GDM1 (cell line): Measurements from ENCODE around the gene USP30.
"Not testable (repeated sequence)": the region's sequence is repeated elsewhere in the genome, so short reads cannot be mapped to it uniquely, and the experiment has no call there.

Source experiments
- DNase-seq: peaks from one replicate; lab custom pipeline; 2025; lab: John Stamatoyannopoulos, UW

The USP30 gene

GRCh38 chr12:109052097-109052413, 321 bp upstream of the USP30 start:
- DNase-seq = no peak

DNA sequence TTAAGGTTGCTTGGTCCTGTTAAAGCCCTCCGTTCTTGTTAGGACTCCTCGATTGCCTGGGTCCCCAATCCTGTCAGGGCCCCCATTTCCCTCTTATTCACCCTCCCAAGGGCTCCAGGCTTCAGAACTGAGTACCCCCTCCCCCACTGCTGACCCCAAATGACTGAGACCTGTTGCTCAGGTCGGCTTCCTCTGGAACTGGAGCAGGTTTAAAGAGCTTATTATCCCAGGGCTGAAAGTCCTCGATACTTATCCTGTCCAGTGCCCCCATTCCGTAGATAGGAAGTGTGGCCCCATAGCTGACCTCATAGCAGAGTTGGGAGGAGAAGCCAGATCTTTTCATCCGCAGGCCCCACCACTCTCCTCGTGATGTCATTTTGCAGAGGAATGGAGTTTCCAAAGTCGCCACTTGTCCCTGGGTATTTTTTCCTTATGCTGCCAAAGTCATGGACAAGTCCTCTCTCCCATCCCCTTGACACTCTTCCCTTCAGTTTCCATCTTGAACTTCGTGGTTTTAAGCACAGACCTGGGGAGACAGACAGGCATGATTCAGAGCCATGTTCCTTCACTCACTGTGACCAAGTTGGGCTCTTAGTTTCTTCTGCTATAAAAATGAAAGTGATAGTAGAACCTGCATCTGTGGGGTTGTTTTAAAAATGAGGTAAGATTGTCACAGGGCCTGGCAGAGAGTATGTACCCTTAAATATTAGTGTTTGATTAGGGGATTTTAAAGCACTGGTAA, 1.2 kb downstream of the USP30 start:
- no peak for DNase-seq

DNA sequence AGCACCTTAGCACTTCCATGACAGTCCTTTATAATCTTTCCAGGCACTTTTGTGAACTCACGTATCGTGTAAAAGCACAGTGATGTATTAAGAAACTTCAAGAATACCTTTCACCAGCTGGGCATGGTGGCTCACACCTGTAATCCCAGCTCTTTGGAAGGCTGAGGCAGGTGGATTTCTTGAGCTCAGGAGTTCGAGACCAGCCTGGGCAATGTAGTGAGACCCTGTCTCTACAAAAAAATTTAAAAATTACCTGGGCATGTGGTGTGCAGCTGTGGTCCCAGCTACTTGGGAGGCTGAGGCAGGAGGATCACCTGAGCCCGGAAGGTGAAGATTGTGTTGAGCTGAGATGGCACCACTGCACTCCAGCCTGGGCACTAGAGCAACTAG, 1.7 kb downstream of the USP30 start:
- not testable (repeated sequence) for DNase-seq

- DNase-seq = no peak
These were observed 2.1 kb downstream of the USP30 start for GRCh38 chr12:109054520-109054919.

DNA sequence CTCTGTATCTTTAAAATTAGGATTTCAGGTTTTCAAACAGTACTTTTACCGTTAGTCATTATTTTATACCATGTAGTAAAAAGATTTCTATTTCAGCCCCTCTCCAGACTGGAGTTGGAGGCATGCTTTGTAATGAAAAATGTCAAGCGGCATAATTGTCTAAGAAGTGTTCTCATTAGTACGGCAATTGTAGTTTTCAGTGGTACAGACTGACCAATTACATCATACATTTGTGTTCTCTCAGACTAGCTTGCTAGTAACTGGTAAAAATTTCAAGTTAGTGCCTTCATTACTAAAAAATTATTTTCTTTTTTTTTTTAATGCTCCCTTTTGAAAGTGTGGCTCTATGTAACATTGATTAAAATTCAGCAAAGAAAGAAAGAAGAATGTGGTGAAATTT, 4.5 kb downstream of the USP30 start:
- DNase-seq = no peak

DNA sequence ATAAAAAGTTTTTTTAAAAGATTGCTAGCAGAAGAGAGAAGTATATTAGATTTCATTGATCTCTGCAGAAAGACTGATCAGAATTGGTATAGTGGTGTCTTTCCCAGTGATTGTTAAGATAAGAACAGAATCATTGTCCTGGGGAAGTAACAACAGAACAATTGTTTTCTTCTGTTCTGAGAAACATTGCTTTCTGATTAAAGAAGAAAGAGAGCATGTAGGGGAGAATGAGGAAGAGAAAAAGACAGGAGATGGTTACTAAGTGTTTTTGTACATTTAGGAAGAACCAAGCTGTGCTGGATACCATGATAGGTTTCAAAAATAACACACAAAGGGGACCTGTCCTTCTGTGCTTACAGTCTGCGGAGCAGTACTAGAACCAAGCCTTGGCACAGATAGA, 5.0 kb downstream of the USP30 start:
- DNase-seq = no peak

- no peak for DNase-seq
These were observed 6.4 kb downstream of the USP30 start for GRCh38 chr12:109058773-109059172.

GRCh38 chr12:109064143-109064542, 11.8 kb downstream of the USP30 start:
- DNase-seq = no peak

DNA sequence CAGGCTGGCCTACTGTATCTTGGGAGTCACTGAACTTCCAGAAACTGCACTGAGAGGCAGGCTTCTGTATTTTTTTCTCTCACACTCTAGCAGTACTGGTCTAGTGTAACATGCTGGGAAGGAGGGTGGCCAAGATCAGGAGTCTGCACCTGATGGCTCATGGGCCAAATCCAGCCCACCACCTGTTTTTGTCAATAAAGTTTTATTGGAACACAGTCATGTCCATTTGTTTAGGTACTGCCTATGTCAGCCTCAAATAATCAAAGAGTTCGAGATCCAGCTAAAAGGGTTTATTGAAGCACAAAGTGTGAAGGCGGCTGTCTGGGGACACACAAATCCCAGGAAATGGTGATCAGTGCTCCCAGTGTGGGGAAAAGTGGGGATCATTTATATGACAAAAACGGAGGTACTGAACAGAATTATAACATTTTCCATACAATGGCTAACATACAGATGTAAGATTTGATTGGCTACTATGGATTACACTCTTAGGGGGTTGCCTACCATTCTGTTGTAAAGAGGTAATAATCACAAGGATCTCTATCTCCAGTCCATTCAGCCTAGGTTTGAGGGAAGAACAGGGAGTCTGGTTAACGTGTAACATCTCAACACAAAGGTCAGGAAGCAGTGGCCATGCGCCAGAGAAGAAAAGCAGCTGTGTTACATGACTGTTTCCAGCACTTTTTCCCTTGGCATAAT, 12.9 kb downstream of the USP30 start:
- DNase-seq = no peak

DNA sequence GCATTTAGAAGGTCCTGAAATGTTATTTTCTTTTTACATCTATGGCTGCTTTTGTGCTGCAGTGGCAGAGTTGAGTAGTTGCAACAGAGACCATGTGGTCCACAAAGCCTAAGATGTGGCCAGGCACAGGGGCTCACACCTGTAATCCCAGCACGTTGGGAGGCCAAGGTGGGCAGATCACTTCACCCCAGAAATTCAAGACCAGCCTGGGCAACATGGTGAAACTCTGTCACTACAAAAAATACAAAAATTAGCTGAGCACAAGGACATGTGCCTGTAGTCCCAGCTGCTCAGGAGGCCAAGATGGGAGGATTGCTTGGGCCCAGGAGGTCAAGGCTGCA, 13.4 kb downstream of the USP30 start:
- no peak for DNase-seq

DNA sequence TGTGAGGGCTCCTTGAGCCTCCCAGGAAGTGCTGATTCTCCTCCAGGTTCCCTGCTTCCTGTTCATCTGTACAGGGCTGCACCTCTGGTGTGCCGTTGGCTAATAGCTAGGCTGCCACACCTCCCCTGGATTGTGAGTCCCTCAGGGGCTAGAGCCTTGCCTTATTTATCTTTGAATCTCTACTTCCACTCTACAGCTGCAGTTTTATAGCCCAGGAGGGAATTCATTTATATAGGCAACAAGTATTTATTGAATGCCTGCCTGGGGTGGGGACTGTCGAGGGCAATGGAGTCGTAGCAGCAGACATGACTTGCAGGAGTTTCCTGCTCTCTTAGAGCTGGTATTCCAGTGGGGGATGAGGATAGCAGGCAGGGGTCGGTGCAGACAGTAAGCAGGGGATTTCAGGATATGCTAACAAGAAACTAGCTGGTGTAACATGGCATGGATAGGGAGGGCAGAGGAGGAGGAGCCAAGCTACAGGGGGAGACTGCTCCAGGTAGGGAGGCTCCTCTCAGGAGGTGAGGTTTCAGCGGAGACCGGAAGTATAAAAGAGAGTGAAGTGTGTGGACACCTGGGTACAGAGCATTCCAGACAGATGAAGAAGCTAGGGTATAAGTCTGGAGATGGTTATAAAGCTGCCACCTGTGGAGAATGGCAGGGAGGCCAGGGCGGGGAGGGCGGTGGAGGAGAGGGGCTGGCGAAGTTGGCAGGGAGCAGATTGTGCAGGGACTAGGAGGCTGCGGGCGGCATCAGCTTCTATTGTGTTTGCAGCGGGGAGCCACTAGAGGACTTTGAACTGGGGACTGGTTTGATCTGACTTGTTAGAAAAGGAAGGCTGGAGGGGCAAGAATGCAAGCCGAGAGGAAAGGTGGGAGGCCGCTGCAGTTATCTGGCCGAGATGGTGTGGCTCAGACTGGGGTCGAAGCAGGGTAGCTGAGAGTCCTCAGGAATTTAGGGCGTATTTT, 17.2 kb downstream of the USP30 start:
- DNase-seq = no peak

GRCh38 chr12:109074866-109075265, 22.5 kb downstream of the USP30 start:
- DNase-seq = no peak

- DNase-seq = no peak
These were observed 30.4 kb downstream of the USP30 start for GRCh38 chr12:109082751-109083150.

DNA sequence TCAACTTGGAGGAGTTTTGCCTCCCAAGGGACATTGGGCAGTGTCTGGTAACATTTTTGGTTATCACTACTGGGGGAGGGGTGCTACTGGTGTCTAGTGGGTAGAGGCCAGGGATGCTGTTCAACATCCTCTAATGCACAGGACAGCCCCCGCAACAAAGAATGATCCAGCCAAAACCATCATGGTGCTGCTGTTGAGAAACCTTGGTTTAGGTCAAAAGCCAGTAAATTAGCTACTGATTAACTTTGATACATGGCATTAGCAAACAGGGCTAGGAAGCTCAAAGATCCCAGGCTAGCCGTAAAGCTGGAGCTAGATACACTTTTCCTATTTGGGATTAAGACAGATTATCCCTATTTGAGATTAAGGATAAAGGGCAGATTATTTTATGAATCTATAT, 32.0 kb downstream of the USP30 start:
- no peak for DNase-seq

DNA sequence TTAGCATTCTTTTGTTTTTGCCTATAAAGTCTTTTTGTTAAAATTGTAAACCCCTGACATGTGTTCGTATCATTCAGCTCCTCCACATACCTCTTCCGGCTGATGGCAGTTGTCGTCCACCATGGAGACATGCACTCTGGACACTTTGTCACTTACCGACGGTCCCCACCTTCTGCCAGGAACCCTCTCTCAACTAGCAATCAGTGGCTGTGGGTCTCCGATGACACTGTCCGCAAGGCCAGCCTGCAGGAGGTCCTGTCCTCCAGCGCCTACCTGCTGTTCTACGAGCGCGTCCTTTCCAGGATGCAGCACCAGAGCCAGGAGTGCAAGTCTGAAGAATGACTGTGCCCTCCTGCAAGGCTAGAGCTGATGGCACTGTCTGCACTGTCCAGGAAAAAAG, 33.2 kb downstream of the USP30 start:
- DNase-seq = no peak

DNA sequence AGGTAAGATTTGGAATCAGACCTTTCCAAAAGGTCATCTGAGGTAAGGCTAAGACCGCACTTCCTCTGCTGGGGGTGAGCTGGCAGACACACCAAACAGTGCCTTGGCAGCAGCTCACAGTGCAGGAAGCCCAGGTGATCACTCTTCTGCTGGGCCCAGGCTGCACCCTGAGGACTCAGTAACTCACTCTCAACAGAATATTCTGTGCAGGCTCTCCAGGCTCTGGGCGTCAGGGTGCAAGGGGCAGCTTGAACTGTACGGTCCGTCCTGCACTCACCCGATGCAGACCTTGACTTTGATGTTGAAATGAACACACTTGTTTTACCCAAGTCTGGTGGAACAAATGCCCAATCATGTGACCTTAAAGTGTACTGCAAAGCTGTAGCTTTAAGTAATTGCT, 34.9 kb downstream of the USP30 start:
- DNase-seq = no peak

- no peak for DNase-seq
These were observed 36.4 kb downstream of the USP30 start for GRCh38 chr12:109088818-109089217.

- DNase-seq = no peak
These were observed 37.3 kb downstream of the USP30 start for GRCh38 chr12:109089683-109090082.

GRCh38 chr12:109092497-109093021, 40.2 kb downstream of the USP30 start:
- no peak for DNase-seq

DNA sequence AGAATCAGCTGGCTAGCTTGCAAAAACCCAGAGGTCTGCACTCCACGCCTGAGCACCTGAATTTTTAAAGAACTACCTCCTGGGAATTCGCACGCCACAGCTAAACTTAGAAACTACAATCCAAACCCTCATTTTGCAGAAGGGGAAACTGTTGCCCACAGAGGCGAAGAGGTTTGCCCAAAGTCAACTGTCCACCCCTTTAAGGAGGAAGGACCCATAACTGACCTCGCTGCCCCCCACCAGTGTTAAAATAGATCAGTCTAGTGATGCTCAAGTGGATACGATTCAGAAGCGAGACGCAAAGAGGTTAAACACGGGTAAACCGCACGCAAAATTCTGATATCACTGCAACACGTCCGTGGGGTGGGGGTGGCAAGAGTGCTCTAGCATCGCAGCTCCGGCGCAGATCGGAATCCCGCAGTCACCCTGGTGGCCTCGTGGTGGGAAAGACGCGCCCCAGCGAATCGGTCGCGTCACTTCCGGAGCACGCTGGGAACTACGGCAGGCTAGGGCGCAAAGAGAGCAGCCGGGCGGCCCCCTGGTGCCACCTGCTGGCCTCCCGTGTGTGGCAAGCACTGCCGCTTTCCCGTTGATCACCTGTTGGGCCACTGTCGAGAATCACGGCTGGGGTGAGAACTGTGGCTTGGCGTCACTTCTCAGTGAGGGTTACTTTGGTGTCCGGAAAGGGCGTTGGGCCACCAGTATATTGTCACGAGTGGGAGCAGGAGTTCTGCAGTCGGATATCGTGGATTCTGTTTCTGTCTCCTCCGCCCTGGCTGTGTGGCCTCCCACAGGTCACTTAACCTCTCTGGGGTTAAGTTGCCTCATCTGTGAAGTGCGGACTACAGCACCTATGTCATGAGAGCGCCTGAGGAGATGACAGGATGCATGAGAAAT, 40.9 kb downstream of the USP30 start, which contains the start of gene ALKBH2:
Gene ALKBH2 (minus strand): TSS at position 451 of the 897 bp plus-strand sequence. CDS start 686 bp downstream, outside the sequence.
- DNase-seq = peak; percentile 85

- DNase-seq = no peak
These were observed 44.7 kb downstream of the USP30 start for GRCh38 chr12:109097140-109097434.
